SK-N-SH (cell line): ENCODE results near the gene TRHDE. TPM values are rescaled to one million over a fixed set of nuclear protein-coding genes. Genes with fewer than 3 reads are reported as not detected.

Source experiments
- CTCF ChIA-PET: fragments of 300-600, 350-600 bp; formaldehyde crosslinking; extraction: SDS; loops from one replicate; lab custom pipeline; 2021; lab: Yijun Ruan, JAX
- POLR2A ChIA-PET: fragments of 350-600 bp; sonication (Branson Sonifier 250); formaldehyde crosslinking; extraction: SDS; loops from one replicate; lab custom pipeline; 2020; ENCODE audit warnings: antibody characterized with exemption, inconsistent platforms; lab: Yijun Ruan, JAX
- DNase-seq: peaks from one replicate; pipeline ENCODE4 v3.0.0; 2012
- H2AFZ ChIP-seq: fragments of 200-600 bp; sonication (generic); 2 replicates; pipeline ENCODE4 v1.8.1; 2016; ENCODE audit warnings: antibody characterized with exemption, mild to moderate bottlenecking, low read depth
- H3F3A ChIP-seq: fragments of 200-600 bp; sonication (generic); replicated peaks from 2 replicates; pipeline ENCODE3; 2016; ENCODE audit warnings: antibody characterized with exemption, mild to moderate bottlenecking; ENCODE audit not compliant: insufficient read depth
- H3K27ac ChIP-seq, 2 experiments: fragments of 200-500 bp in 1 of 2; fragments of 200-600 bp in 1 of 2; sonication (Bioruptor generic) in 1 of 2; sonication (generic), shearing (Covaris generic) in 1 of 2; 2 replicates each; pipeline versions ENCODE4 v1.5.1 to v1.6.1; 2014 to 2016; ENCODE audit warnings: low read depth in 2 of 2, inconsistent platforms in 1 of 2, low read length in 1 of 2, mild to moderate bottlenecking in 1 of 2, mixed read lengths in 1 of 2
- H3K27me3 ChIP-seq: fragments of 200-600 bp; sonication (generic), shearing (Covaris generic); 2 replicates; pipeline ENCODE4 v1.6.1; 2016; ENCODE audit warnings: mixed run types; ENCODE audit not compliant: insufficient read depth
- H3K36me3 ChIP-seq, 2 experiments: fragments of 200-500 bp in 1 of 2; fragments of 200-600 bp in 1 of 2; sonication (Bioruptor generic) in 1 of 2; sonication (generic) in 1 of 2; replicated peaks in 1 of 2; 2 replicates each; pipeline versions ENCODE3 to v1.5.1; 2014 to 2016; ENCODE audit warnings: low read length in 1 of 2, mild to moderate bottlenecking in 1 of 2; ENCODE audit not compliant: insufficient read depth in 2 of 2, control insufficient read depth in 1 of 2
- H3K4me1 ChIP-seq, 2 experiments: fragments of 200-500 bp in 1 of 2; fragments of 200-600 bp in 1 of 2; sonication (Bioruptor generic) in 1 of 2; sonication (generic), shearing (Covaris generic) in 1 of 2; 2 replicates each; pipeline versions ENCODE4 v1.5.1 to v1.6.1; 2014 to 2016; ENCODE audit warnings: low read depth in 1 of 2, low read length in 1 of 2, mixed run types in 1 of 2; ENCODE audit not compliant: insufficient read depth in 2 of 2, control insufficient read depth in 1 of 2
- H3K4me2 ChIP-seq: fragments of 200-600 bp; sonication (generic), shearing (Covaris generic); 2 replicates; pipeline ENCODE4 v1.6.1; 2017; ENCODE audit warnings: mixed run types
- H3K4me3 ChIP-seq, 2 experiments: fragments of 200-500 bp in 1 of 2; fragments of 200-600 bp in 1 of 2; sonication (Bioruptor generic) in 1 of 2; sonication (generic), shearing (Covaris generic) in 1 of 2; 2 replicates each; pipeline versions ENCODE4 v1.5.1 to v1.8.1; 2014 to 2016; ENCODE audit warnings: low read depth in 2 of 2, inconsistent platforms in 1 of 2, low read length in 1 of 2, mild to moderate bottlenecking in 1 of 2, mixed read lengths in 1 of 2, moderate library complexity in 1 of 2
- H3K79me2 ChIP-seq: fragments of 200-600 bp; sonication (generic); 2 replicates; pipeline ENCODE4 v1.8.1; 2017; ENCODE audit warnings: mild to moderate bottlenecking; ENCODE audit not compliant: insufficient read depth
- H3K9ac ChIP-seq: fragments of 200-600 bp; sonication (generic); 2 replicates; pipeline ENCODE4 v1.6.1; 2017; ENCODE audit warnings: mixed run types
- H3K9me2 ChIP-seq: fragments of 200-600 bp; sonication (generic); 2 replicates; pipeline ENCODE4 v1.6.1; 2017; ENCODE audit warnings: mixed run types
- H3K9me3 ChIP-seq: fragments of 200-600 bp; sonication (generic); 2 replicates; pipeline ENCODE4 v1.6.1; 2017; ENCODE audit warnings: mixed run types, mild to moderate bottlenecking, moderate library complexity
- H4K20me1 ChIP-seq: fragments of 200-600 bp; sonication (generic); 2 replicates; pipeline ENCODE4 v1.6.1; 2017; ENCODE audit warnings: mild to moderate bottlenecking, mixed run types; ENCODE audit not compliant: insufficient read depth
- FOXJ3 ChIP-seq: sonication (generic); formaldehyde crosslinking; IDR thresholded peaks from 2 replicates; pipeline ENCODE4 v1.5.1; 2020; ENCODE audit warnings: mild to moderate bottlenecking, missing genetic modification reagents
- NFIC ChIP-seq: IDR thresholded peaks from 2 replicates; pipeline ENCODE4 v1.4.0; 2012; ENCODE audit warnings: borderline replicate concordance
- TEAD4 ChIP-seq: IDR thresholded peaks from 2 replicates; pipeline ENCODE4 v1.4.0; 2012; ENCODE audit warnings: mild to moderate bottlenecking, borderline replicate concordance; ENCODE audit not compliant: insufficient read depth
- WGBS: methylation state at CpG from one replicate; pipeline ENCODE4 v1.1.6; 2017; ENCODE audit warnings: low lambda C conversion rate; 5-methylcytosine and 5-hydroxymethylcytosine counted together
- polyA plus RNA-seq, 3 experiments: library from polyadenylated mRNA; depleted of rRNA; stranded (reverse); fragments of >200 nt; gene quantifications; 2 replicates each; pipeline ENCODE4 v1.2.3, GENCODE V29; 2012
- TF ChIP-seq, protein P1 (sequence below): fragments of 200-600 bp; sonication (generic); IDR thresholded peaks from 2 replicates; pipeline ENCODE4 v1.6.1; 2017; ENCODE audit warnings: antibody characterized with exemption, mild to moderate bottlenecking, moderate library complexity
- TF ChIP-seq, protein P2 (sequence below): IDR thresholded peaks from 2 replicates; pipeline ENCODE4; 2012
- TF ChIP-seq, protein P3 (sequence below): IDR thresholded peaks from 2 replicates; pipeline ENCODE4 v1.4.0; 2012; ENCODE audit warnings: low read depth
- TF ChIP-seq, protein P4 (sequence below): fragments of 150-350 bp; IDR thresholded peaks from 2 replicates; pipeline ENCODE4 v1.6.1; 2016; ENCODE audit warnings: mild to moderate bottlenecking, low read depth, low read length

The TRHDE gene, protein sequence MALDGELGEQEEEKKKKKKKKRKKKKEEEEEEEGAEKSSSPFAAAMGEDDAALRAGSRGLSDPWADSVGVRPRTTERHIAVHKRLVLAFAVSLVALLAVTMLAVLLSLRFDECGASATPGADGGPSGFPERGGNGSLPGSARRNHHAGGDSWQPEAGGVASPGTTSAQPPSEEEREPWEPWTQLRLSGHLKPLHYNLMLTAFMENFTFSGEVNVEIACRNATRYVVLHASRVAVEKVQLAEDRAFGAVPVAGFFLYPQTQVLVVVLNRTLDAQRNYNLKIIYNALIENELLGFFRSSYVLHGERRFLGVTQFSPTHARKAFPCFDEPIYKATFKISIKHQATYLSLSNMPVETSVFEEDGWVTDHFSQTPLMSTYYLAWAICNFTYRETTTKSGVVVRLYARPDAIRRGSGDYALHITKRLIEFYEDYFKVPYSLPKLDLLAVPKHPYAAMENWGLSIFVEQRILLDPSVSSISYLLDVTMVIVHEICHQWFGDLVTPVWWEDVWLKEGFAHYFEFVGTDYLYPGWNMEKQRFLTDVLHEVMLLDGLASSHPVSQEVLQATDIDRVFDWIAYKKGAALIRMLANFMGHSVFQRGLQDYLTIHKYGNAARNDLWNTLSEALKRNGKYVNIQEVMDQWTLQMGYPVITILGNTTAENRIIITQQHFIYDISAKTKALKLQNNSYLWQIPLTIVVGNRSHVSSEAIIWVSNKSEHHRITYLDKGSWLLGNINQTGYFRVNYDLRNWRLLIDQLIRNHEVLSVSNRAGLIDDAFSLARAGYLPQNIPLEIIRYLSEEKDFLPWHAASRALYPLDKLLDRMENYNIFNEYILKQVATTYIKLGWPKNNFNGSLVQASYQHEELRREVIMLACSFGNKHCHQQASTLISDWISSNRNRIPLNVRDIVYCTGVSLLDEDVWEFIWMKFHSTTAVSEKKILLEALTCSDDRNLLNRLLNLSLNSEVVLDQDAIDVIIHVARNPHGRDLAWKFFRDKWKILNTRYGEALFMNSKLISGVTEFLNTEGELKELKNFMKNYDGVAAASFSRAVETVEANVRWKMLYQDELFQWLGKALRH
- 0.46 and 1.1 TPM in 2 replicates for polyA plus RNA-seq (2012; rRNA removed)
- polyA plus RNA-seq (2012; cell fraction: cytosol; rRNA removed): 1.1 TPM in 2 replicates
- polyA plus RNA-seq (2012; cell fraction: nucleus; rRNA removed): 0.65 and 0.79 TPM in 2 replicates

DNA sequence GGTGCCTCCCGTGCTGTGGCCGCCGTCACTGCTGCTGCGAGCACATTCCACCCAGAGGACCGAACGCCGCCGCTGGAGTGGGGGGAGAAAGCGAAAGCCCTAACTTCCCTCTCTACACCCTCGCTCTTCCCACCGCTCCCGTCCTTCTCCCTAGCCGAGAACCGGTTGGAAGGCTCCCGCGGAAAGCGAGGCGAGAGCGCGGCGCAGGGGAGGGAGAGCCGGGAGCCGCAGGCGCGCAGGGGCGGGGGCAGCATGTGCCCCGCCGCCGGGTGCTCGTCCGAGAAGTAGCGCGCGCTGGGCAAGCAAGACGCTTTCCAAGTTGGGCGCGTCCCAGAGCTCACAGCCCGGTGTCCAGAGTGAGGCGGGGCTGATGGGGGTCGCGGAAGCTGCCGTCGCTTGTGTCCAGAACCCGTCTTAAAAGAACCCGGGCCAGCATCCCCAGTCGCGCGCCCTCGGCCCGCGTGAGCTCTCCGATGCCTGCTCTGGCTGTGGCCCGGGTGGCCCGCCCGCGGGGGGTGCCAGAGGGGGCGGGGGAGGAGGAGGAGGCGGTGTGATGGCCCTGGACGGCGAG, at the start of gene TRHDE:
Gene TRHDE, plus strand, starts transcription at position 280 of the 571 bp plus-strand sequence. Its CDS starts 274 bp downstream, at position 554.
- TF ChIP-seq TEAD4 (no peak), FOXJ3 (CRISPR knock-in tag) (no peak), NFIC (no peak)
- TF ChIP-seq, protein P1, sequence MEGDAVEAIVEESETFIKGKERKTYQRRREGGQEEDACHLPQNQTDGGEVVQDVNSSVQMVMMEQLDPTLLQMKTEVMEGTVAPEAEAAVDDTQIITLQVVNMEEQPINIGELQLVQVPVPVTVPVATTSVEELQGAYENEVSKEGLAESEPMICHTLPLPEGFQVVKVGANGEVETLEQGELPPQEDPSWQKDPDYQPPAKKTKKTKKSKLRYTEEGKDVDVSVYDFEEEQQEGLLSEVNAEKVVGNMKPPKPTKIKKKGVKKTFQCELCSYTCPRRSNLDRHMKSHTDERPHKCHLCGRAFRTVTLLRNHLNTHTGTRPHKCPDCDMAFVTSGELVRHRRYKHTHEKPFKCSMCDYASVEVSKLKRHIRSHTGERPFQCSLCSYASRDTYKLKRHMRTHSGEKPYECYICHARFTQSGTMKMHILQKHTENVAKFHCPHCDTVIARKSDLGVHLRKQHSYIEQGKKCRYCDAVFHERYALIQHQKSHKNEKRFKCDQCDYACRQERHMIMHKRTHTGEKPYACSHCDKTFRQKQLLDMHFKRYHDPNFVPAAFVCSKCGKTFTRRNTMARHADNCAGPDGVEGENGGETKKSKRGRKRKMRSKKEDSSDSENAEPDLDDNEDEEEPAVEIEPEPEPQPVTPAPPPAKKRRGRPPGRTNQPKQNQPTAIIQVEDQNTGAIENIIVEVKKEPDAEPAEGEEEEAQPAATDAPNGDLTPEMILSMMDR: no peak
- TF ChIP-seq, protein P2, sequence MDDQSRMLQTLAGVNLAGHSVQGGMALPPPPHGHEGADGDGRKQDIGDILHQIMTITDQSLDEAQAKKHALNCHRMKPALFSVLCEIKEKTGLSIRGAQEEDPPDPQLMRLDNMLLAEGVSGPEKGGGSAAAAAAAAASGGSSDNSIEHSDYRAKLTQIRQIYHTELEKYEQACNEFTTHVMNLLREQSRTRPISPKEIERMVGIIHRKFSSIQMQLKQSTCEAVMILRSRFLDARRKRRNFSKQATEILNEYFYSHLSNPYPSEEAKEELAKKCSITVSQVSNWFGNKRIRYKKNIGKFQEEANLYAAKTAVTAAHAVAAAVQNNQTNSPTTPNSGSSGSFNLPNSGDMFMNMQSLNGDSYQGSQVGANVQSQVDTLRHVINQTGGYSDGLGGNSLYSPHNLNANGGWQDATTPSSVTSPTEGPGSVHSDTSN: no peak
- TF ChIP-seq, protein P3, sequence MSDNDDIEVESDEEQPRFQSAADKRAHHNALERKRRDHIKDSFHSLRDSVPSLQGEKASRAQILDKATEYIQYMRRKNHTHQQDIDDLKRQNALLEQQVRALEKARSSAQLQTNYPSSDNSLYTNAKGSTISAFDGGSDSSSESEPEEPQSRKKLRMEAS: no peak; the same call in 1 of the 2 replicates
- TF ChIP-seq, protein P4, sequence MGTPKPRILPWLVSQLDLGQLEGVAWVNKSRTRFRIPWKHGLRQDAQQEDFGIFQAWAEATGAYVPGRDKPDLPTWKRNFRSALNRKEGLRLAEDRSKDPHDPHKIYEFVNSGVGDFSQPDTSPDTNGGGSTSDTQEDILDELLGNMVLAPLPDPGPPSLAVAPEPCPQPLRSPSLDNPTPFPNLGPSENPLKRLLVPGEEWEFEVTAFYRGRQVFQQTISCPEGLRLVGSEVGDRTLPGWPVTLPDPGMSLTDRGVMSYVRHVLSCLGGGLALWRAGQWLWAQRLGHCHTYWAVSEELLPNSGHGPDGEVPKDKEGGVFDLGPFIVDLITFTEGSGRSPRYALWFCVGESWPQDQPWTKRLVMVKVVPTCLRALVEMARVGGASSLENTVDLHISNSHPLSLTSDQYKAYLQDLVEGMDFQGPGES: no peak
- Histone ChIP-seq H3K4me2 (peak within 1 kb of the TSS; percentile 87), H3K27ac (peak within 1 kb of the TSS in 1 of 2 experiments; percentile 43; a peak in 1 of 4 replicates), H3K36me3 (no peaks in the 10 kb centered on the region), H3K4me3 (peak within 1 kb of the TSS; percentile 46 to 69), H3K79me2 (0 out of 2 replicates have a peak, but pooled peaks cover 3% of the 10 kb centered on the region), H3K27me3 (no peaks in the 10 kb centered on the region), H3K9ac (peak within 1 kb of the TSS; percentile 49), H4K20me1 (no peaks in the 10 kb centered on the region), H3F3A (no peaks in the 10 kb centered on the region), H3K9me3 (no peaks in the 10 kb centered on the region), H3K9me2 (no peaks in the 10 kb centered on the region), H2AFZ (peak within 1 kb of the TSS; percentile 77), H3K4me1 (peaks cover 3 to 6% of the 10 kb centered on the region in 2 experiments; a peak in 1 of 4 replicates)
- WGBS: 4% methylated on average over 32 of the region's 60 CpGs
- ChIA-PET CTCF (interaction anchor here (0.6 to 1.5 kb wide), 2 partner anchors 193 to 255 kb away, joined by 3 to 7 read pairs; no protein-coding TSS in a partner anchor), POLR2A (no interaction called here)
- DNase-seq: peak; percentile 61
